ENCODE measurements around the gene ANK3.

DNA sequence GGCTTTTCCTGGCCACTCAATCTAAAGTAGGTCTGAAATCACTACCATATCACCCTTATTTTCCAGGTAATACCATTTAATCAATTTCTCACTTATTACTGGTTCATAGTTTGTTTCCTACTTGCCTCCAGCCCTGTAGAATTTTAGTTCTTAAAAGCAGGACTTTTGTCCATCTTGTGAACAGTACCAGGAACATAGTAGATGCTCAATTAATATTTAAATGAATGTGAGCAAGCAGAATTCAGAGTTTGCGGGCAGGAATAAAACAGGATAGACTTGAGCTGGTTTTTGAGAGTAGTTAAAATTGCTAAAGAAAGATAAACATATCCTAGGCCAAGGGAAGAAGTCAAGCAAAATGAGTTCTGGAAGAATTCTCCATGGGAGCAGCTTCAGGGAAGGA, 77.9 kb downstream of the ANK3 start:
- no peak for TF ChIP-seq CTCF (IDR thresholded peaks at IDR 0.05; ENCODE audit: low read depth, low read length)
- TF ChIP-seq, protein P1, sequence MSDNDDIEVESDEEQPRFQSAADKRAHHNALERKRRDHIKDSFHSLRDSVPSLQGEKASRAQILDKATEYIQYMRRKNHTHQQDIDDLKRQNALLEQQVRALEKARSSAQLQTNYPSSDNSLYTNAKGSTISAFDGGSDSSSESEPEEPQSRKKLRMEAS (IDR thresholded peaks at IDR 0.05; ENCODE audit: low read depth, low read length), result no peak
- TF ChIP-seq POLR2A (IDR thresholded peaks at IDR 0.05; ENCODE audit: extremely low read depth, insufficient read length), result no peak
